Endothelial cell of umbilical vein (primary cell): ENCODE results near the gene NDUFB1. TPM values are rescaled to one million over a fixed set of nuclear protein-coding genes. Genes with fewer than 3 reads are reported as not detected.
A peak's percentile ranks its signal among the peaks of the same experiment; 100 is the strongest.

Experiments
- BruUV-seq: library from RNA; stranded (reverse); fragments of 400-500 nt; replicated peaks from 2 replicates; lab custom pipeline; 2021; lab: Mats Ljungman, UMichigan
- CTCF ChIA-PET: fragments of 300-600, 350-600 bp; sonication (Branson Sonifier 250); formaldehyde crosslinking; loops from one replicate; lab custom pipeline; 2021; ENCODE audit warnings: antibody characterized with exemption, inconsistent platforms; lab: Charles Lee
- POLR2A ChIA-PET: fragments of 300-600, 350-600 bp; sonication (Branson Sonifier 250); formaldehyde crosslinking; loops from one replicate; lab custom pipeline; 2021; ENCODE audit warnings: antibody characterized with exemption, inconsistent platforms; lab: Charles Lee
- DNase-seq: peaks from one replicate; pipeline ENCODE4 v3.0.0-alpha.2; 2011; ENCODE audit warnings: low read depth, low spot score
- FAIRE-seq: peaks from 2 replicates; lab custom pipeline; 2011; peaks lifted over from hg19 to GRCh38; lab: Jason Lieb, UNC
- H2AFZ ChIP-seq: 2 replicates; pipeline ENCODE4 v1.6.0; 2012; ENCODE audit warnings: low read depth, low read length, control low read depth, inconsistent platforms
- H3K27ac ChIP-seq: 2 replicates; pipeline ENCODE4 v1.5.1; 2011; ENCODE audit warnings: low read depth, mild to moderate bottlenecking, control low read depth, low read length, moderate library complexity; ENCODE audit not compliant: insufficient read depth
- H3K27me3 ChIP-seq, 2 experiments: 2 replicates each; pipeline versions ENCODE4 v1.6.0 to v1.6.1; 2011; ENCODE audit warnings: low read length in 2 of 2, mixed read lengths in 1 of 2; ENCODE audit not compliant: control insufficient read depth in 2 of 2, insufficient read depth in 2 of 2
- H3K36me3 ChIP-seq, 2 experiments: 2 replicates in 1 of 2; 3 replicates in 1 of 2; pipeline ENCODE4 v1.5.1; 2011; ENCODE audit warnings: low read length in 2 of 2, mild to moderate bottlenecking in 1 of 2, moderate library complexity in 1 of 2; ENCODE audit not compliant: control insufficient read depth in 2 of 2, insufficient read depth in 2 of 2; ENCODE audit errors: extremely low read depth in 1 of 2
- H3K4me1 ChIP-seq: 3 replicates; pipeline ENCODE4 v1.5.1; 2011; ENCODE audit warnings: mild to moderate bottlenecking, low read length; ENCODE audit not compliant: control insufficient read depth, insufficient read depth; ENCODE audit errors: extremely low read depth
- H3K4me2 ChIP-seq: 2 replicates; pipeline ENCODE4 v1.6.1; 2011; ENCODE audit warnings: low read length, control low read depth, mixed read lengths; ENCODE audit not compliant: insufficient read depth
- H3K4me3 ChIP-seq, 3 experiments: fragments of 200-600 bp in 1 of 3; sonication (generic), shearing (Covaris generic) in 1 of 3; replicated peaks in 1 of 3; 2 replicates each; pipeline ENCODE4 v1.5.1; 2011 to 2016; ENCODE audit warnings: control low read depth in 3 of 3, low read length in 3 of 3, mild to moderate bottlenecking in 2 of 3, inconsistent platforms in 1 of 3, low read depth in 1 of 3, moderate library complexity in 1 of 3; ENCODE audit not compliant: insufficient read depth in 1 of 3
- H3K79me2 ChIP-seq: 2 replicates; pipeline ENCODE4 v1.6.0; 2012; ENCODE audit warnings: low read length, inconsistent platforms; ENCODE audit not compliant: control insufficient read depth, insufficient read depth
- H3K9ac ChIP-seq: replicated peaks from 2 replicates; pipeline ENCODE3; 2011; ENCODE audit warnings: low read length, control low read depth; ENCODE audit not compliant: insufficient read depth; ENCODE audit errors: extremely low read depth
- H3K9me1 ChIP-seq: replicated peaks from 3 replicates; pipeline ENCODE4 v1.6.0; 2011; ENCODE audit warnings: mild to moderate bottlenecking, low read length; ENCODE audit not compliant: control insufficient read depth, insufficient read depth; ENCODE audit errors: extremely low read depth
- H3K9me3 ChIP-seq: replicated peaks from 2 replicates; pipeline ENCODE4 v1.5.1; 2012; ENCODE audit warnings: low read length, inconsistent platforms; ENCODE audit not compliant: control insufficient read depth, insufficient read depth
- H4K20me1 ChIP-seq: replicated peaks from 2 replicates; pipeline ENCODE3; 2011; ENCODE audit warnings: mild to moderate bottlenecking, low read length; ENCODE audit not compliant: control insufficient read depth, insufficient read depth; ENCODE audit errors: extremely low read depth
- EZH2 ChIP-seq: IDR thresholded peaks from 2 replicates; pipeline ENCODE4 v1.6.1; 2012; ENCODE audit warnings: borderline replicate concordance, low read depth, mild to moderate bottlenecking, moderate library complexity, low read length, inconsistent platforms; ENCODE audit not compliant: severe bottlenecking
- FOS ChIP-seq: IDR thresholded peaks from 2 replicates; pipeline ENCODE4 v1.6.1; 2011; ENCODE audit warnings: mild to moderate bottlenecking, low read length, moderate library complexity, borderline replicate concordance; ENCODE audit not compliant: insufficient read depth
- GATA2 ChIP-seq: IDR thresholded peaks from 2 replicates; pipeline ENCODE4 v1.7.0; 2011; ENCODE audit warnings: low read depth, mild to moderate bottlenecking, moderate library complexity, mixed read lengths, low read length; ENCODE audit not compliant: insufficient read length, insufficient read depth
- JUN ChIP-seq: IDR thresholded peaks from 2 replicates; pipeline ENCODE4 v1.6.1; 2011; ENCODE audit warnings: borderline replicate concordance, low read depth; ENCODE audit not compliant: insufficient read length, insufficient read depth
- MYC ChIP-seq: IDR thresholded peaks from one replicate; pipeline ENCODE4 v1.6.1; 2011; ENCODE audit warnings: mild to moderate bottlenecking, low read depth, low read length
- POLR2A ChIP-seq: IDR thresholded peaks from 2 replicates; pipeline ENCODE4 v1.6.1; 2012; ENCODE audit warnings: low read depth, mild to moderate bottlenecking, control low read depth, low read length
- POLR2AphosphoS5 ChIP-seq: IDR thresholded peaks from 2 replicates; pipeline ENCODE4 v1.6.1; 2012; ENCODE audit warnings: low read depth, mild to moderate bottlenecking, control low read depth, low read length, moderate library complexity; ENCODE audit not compliant: insufficient read depth
- dilution Hi-C: fragments of 300-500 bp; cut with MboI; formaldehyde crosslinking; loops from one replicate; pipeline ENCODE4 v1.15.0; 2019; ENCODE audit warnings: low sequenced_read_pairs; ENCODE audit not compliant: extremely low pct_ligation_motif_present
- intact Hi-C: fragments of 100-400 bp; cut with micrococcal nuclease; formaldehyde crosslinking; loops from one replicate; pipeline ENCODE4 v1.10.0; 2022
- polyA plus RNA-seq, 4 experiments: library from polyadenylated mRNA; depleted of rRNA in 3 of 4; stranded (reverse) in 3 of 4; unstranded in 1 of 4; fragments of >200 nt; gene quantifications; 2 replicates each; pipeline versions ENCODE4 v1.2.1 to v1.2.3, GENCODE V29; 2011 to 2012; ENCODE audit warnings: missing spikeins in 1 of 4
- total RNA-seq: library from RNA; stranded (reverse); gene quantifications from 2 replicates; pipeline ENCODE4 v1.2.3, GENCODE V29; 2021
- TF ChIP-seq, protein P1 (sequence below): IDR thresholded peaks from 2 replicates; pipeline ENCODE4 v1.6.1; 2011; ENCODE audit not compliant: insufficient read depth, insufficient read length
- TF ChIP-seq, protein P2 (sequence below), 2 donors: IDR thresholded peaks; 1 replicate in 1 of 2; 2 replicates in 1 of 2; pipeline ENCODE4 v1.5.1; 2011; ENCODE audit warnings: low read length in 2 of 2, mild to moderate bottlenecking in 2 of 2, moderate library complexity in 2 of 2, control low read depth in 1 of 2, inconsistent platforms in 1 of 2, low read depth in 1 of 2; ENCODE audit not compliant: insufficient read depth in 1 of 2; ENCODE audit errors: extremely low read depth in 1 of 2

Gene NDUFB1
- total and polyA plus RNA-seq, 2 donors (not counting 3 experiments of a cell fraction or from before 2014, with no cell fraction given) = 95.2 to 267 TPM

DNA sequence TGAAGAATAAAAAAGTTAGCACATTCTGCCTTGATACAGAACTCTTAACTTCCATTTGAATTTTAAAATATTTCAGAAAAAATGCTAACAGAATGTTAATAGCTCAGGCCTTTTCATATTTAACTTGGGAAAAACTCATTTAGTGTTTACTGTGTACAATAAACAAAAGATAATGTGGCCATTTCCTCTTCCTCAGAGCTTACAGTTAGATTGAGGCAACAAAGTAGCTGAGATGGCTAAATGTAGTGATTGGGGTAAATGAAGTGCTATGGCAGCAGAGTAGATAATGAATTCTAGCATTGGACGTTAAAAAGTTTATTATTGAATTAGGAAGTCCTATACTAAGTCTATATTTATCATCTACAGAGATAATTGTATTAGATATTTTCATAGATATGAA lies 12.9 kb upstream of the NDUFB1 start:
- no peak overlapping the region for H3K4me2 ChIP-seq
- no peaks in the 10 kb centered on the region for H3K27me3 ChIP-seq
- no peaks in the 10 kb centered on the region for H3K9me1 ChIP-seq
- intact Hi-C loops (no loop called here), dilution Hi-C loops (no loop called here)
- TF ChIP-seq, protein P1, sequence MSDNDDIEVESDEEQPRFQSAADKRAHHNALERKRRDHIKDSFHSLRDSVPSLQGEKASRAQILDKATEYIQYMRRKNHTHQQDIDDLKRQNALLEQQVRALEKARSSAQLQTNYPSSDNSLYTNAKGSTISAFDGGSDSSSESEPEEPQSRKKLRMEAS = no peak
- H3K4me3 ChIP-seq = no peak overlapping the region
- H3K36me3 ChIP-seq = peaks cover 6 to 13% of the 10 kb centered on the region in 2 experiments
- ChIA-PET CTCF (interaction anchor here (1.4 to 2.8 kb wide), 9 partner anchors 9 to 649 kb away, joined by 4 to 24 read pairs (median 11); partner anchors contain the start of genes ATXN3, CPSF2 and NDUFB1), POLR2A (no interaction called here)
- no peaks in the 10 kb centered on the region for H3K9me3 ChIP-seq
- no TSS peak for BruUV-seq
- no peaks in the 10 kb centered on the region for H3K4me1 ChIP-seq
- H2AFZ ChIP-seq = no peak overlapping the region
- H4K20me1 ChIP-seq = no peaks in the 10 kb centered on the region
- H3K79me2 ChIP-seq = no peaks in the 10 kb centered on the region
- H3K9ac ChIP-seq = no peak overlapping the region
- no peak for DNase-seq
- H3K27ac ChIP-seq = no peak overlapping the region
- FAIRE-seq = no peak

DNA sequence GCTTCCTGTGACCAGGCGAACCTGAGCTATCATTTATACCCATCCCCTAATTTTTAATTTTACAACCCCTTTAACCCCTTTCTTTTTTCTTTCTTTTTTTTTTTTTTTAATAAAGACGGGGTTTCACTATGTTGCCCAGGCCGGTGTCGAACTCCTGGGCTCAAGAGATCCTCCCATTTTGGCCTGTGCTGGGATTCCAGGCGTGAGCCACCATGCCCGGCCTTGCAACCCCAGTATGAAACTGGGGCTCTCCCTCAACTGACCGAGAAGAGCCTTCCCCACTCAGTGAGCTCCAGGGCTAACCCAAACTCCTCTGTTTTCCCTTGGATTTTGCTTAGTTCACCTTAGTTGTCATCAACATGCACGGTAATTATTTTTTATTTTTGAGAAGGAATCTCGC lies 1.3 kb upstream of the NDUFB1 start:
- H3K79me2 ChIP-seq = peaks cover 35% of the 10 kb centered on the region
- no peak for TF ChIP-seq JUN
- no peak for TF ChIP-seq MYC
- no peak for TF ChIP-seq POLR2A
- no peak for TF ChIP-seq POLR2AphosphoS5
- TF ChIP-seq, protein P1 = no peak
- no peak for TF ChIP-seq FOS
- TF ChIP-seq GATA2 = no peak
- no peak for TF ChIP-seq EZH2
- TF ChIP-seq, protein P2, sequence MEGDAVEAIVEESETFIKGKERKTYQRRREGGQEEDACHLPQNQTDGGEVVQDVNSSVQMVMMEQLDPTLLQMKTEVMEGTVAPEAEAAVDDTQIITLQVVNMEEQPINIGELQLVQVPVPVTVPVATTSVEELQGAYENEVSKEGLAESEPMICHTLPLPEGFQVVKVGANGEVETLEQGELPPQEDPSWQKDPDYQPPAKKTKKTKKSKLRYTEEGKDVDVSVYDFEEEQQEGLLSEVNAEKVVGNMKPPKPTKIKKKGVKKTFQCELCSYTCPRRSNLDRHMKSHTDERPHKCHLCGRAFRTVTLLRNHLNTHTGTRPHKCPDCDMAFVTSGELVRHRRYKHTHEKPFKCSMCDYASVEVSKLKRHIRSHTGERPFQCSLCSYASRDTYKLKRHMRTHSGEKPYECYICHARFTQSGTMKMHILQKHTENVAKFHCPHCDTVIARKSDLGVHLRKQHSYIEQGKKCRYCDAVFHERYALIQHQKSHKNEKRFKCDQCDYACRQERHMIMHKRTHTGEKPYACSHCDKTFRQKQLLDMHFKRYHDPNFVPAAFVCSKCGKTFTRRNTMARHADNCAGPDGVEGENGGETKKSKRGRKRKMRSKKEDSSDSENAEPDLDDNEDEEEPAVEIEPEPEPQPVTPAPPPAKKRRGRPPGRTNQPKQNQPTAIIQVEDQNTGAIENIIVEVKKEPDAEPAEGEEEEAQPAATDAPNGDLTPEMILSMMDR (IDR thresholded peaks at IDR 0.05; ENCODE audit: extremely low read depth in 1 of 2, insufficient read depth in 1 of 2, low read depth in 1 of 2, low read length in 2 of 2) = no peak
- peak overlapping the region; percentile 40 to 89 (median 79) for H3K4me3 ChIP-seq
- no peak overlapping the region for H2AFZ ChIP-seq
- H3K4me1 ChIP-seq = peaks cover 7% of the 10 kb centered on the region
- no peaks in the 10 kb centered on the region for H4K20me1 ChIP-seq
- FAIRE-seq = no peak
- H3K27me3 ChIP-seq = no peaks in the 10 kb centered on the region
- peak overlapping the region; percentile 75 for H3K27ac ChIP-seq
- intact Hi-C loops (loop anchor here (1.0 to 5.0 kb wide), 5 partner anchors 82 to 670 kb away; partner anchors contain the start of genes FBLN5, GOLGA5 and TRIP11), dilution Hi-C loops (no loop called here)
- H3K36me3 ChIP-seq = peaks cover 2% of the 10 kb centered on the region in 2 experiments
- POLR2A ChIA-PET = interaction anchor here (1.6 to 2.5 kb wide), 2 partner anchors 16 to 336 kb away, joined by 4 to 15 read pairs; partner anchors contain the start of gene ATXN3
- CTCF ChIA-PET = interaction anchor here (1.4 to 10.1 kb wide), 3 partner anchors 15 to 126 kb away, joined by 4 to 145 read pairs (median 6); partner anchors contain the start of gene ATXN3
- DNase-seq = no peak
- no TSS peak for BruUV-seq
- H3K9ac ChIP-seq = peak overlapping the region; percentile 92
- no peaks in the 10 kb centered on the region for H3K9me3 ChIP-seq
- H3K9me1 ChIP-seq = no peaks in the 10 kb centered on the region
- peak overlapping the region; percentile 78 for H3K4me2 ChIP-seq
